RPMI7951 (cell line): Measurements from ENCODE around the gene SORCS2. TPM values are rescaled to one million over a fixed set of nuclear protein-coding genes. Genes with fewer than 3 reads are reported as not detected.

ENCODE experiments used
- DNase-seq: peaks from one replicate; pipeline ENCODE4 v3.0.0-alpha.2; 2012; ENCODE audit warnings: low read depth
- total RNA-seq: library from RNA; depleted of rRNA; stranded (reverse); fragments of >200 nt; shearing (Covaris generic); gene quantifications from 2 replicates; pipeline ENCODE4 v1.2.3, GENCODE V29; 2014

The SORCS2 gene
- total RNA-seq, 1 experiment from 2014 or later: 2.0 TPM

GRCh38 chr4:7371210-7371941, 179.0 kb downstream of the SORCS2 start:
- DNase-seq: peak; percentile 22

GRCh38 chr4:7372673-7373072, 180.3 kb downstream of the SORCS2 start:
- no peak for DNase-seq

GRCh38 chr4:7374571-7374970, 182.2 kb downstream of the SORCS2 start:
- no peak for DNase-seq

DNA sequence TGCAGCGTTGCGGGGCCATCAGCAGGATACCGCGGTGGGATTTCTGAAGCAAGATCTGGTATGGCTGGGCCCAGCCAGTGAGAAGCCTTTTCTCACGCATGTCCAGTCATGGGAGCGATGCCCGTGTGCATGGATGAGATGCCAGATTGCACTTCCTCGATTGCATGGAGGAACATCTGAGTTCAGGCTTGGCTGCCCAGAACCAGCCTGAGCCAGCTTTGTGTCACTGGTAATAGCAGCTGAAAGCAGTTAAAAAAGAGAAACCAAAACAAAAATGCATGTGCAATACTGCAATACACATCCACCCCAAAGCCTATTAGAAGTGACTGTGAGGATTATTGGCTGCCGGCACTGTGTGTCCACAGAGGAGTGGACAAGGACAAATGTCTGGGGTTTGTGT, 183.1 kb downstream of the SORCS2 start:
- DNase-seq: no peak

DNA sequence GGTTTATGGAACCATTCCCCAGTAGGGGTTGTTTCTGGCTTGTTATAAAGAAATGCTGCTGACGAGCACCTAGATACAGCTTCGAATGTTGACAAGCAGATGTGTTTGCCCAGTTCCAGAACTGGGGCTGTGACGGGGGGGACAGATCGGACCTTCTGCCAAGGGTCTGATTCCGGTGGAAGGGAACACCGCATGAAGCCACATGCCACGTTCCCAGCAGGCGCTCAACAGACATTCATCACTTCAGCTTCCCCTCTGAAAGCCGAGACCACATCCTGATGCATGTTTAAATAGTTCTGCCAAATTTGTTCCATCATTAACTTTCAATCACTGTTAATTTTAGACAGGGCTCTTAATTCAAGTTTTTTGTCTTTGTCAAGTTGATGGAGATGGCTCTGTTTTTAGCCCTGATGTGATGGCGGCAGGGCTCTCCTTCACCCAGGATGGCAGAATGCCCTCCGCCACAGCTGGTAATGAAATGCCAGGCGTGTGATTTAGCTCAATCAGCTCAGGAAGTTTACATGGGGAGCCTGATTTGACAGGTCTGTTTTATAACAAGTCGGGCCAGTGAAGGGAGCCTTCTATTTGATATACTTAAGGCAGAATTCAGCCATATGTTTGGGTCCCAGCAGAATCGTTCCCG, 185.0 kb downstream of the SORCS2 start:
- DNase-seq: no peak

DNA sequence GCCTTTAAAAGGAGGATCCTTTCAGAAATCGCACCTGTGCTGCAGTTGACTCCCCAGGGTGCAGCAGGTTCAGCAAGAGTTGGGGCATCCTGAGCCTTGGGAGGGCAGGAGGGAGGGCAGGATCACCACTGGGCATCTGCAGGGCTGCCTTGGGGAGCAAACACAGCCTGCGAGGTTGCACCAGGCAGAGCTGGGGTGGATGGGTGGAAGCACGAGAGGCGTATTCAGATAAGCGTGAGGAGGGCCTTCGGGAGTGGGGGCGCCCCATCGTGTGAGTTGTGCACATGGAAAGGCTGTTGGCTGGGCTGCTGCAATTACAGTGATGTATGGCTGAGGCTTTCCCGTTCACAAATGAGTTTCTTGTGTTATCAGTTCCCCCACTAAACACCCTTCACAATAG, 186.8 kb downstream of the SORCS2 start:
- no peak for DNase-seq

DNA sequence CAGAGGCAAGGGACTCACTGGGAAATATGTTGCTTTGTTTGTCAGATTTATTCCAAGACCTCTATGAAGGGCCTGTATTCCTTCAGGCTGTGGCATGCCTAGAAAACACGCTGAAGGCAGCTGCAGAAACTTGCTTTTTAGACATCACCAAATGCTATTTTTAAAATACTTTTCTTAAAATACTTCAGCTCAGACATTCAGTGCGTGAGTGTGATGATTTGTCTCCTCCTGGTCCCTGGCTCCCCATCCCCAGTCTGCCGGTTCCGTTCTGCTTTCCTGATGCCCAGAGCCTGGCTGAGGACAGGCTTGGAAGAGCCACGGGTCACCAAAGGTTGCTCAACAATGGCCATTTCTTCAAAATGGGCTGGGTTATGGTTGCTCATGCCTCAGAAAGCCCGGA, 187.4 kb downstream of the SORCS2 start:
- no peak for DNase-seq

- peak; percentile 17 for DNase-seq
These were observed 189.0 kb downstream of the SORCS2 start for GRCh38 chr4:7381221-7381889.

DNA sequence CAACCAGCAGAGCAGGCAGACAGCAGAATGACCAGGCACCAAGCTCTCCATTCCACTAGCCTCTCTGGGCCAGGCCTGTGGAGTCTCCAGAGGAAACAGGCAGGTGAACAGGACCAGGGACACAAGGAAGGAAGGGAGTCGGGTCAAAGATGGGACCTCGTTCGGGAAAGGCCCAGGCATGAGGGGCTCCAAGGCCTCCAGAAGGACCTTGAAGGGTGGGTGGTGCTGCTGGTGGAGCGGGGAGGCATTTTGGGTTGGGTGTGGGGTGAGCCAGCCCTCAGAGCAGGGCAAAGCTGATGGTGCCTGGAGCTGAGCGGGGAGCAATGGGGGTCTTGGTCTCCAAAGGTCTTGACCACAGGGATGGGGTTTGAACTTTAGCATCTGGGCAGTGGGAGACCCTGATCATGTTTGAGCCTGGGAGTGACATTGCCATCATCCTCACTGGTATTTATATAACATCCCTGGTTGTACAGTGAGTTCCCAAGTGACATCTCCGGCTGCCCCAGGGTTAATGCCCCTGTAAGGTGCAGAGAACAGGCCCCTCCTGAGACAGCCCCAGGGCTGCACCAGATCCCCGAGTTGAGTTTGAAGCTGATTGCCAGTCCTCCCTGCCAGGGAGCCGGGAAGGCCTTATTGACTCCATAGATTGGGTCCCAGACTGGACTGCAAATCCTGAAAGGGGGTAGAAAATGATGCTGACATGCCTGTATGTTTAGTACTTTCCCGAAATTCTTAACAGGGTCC, 189.7 kb downstream of the SORCS2 start:
- DNase-seq: no peak

- DNase-seq: no peak
These were observed 190.3 kb downstream of the SORCS2 start for GRCh38 chr4:7382634-7383014.

DNA sequence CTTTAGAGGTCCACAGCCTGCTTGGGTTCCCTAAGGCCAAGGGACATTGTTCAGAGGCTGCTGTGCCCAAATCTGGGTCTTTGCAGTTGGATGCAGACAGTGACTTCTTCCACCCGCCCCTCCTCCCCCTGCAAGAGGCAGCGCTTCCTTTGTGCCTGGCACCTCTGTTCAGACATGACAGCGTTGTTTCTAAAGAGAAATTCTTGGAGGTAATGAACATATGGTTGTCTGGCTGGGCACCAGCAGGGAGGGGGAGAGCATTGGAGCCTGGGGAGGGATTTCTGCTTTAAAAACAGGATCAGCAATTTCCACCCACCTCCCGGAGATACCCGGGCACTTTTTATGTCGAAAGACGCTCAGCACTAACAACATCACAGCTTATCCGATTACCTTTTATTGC, 190.9 kb downstream of the SORCS2 start:
- no peak for DNase-seq

DNA sequence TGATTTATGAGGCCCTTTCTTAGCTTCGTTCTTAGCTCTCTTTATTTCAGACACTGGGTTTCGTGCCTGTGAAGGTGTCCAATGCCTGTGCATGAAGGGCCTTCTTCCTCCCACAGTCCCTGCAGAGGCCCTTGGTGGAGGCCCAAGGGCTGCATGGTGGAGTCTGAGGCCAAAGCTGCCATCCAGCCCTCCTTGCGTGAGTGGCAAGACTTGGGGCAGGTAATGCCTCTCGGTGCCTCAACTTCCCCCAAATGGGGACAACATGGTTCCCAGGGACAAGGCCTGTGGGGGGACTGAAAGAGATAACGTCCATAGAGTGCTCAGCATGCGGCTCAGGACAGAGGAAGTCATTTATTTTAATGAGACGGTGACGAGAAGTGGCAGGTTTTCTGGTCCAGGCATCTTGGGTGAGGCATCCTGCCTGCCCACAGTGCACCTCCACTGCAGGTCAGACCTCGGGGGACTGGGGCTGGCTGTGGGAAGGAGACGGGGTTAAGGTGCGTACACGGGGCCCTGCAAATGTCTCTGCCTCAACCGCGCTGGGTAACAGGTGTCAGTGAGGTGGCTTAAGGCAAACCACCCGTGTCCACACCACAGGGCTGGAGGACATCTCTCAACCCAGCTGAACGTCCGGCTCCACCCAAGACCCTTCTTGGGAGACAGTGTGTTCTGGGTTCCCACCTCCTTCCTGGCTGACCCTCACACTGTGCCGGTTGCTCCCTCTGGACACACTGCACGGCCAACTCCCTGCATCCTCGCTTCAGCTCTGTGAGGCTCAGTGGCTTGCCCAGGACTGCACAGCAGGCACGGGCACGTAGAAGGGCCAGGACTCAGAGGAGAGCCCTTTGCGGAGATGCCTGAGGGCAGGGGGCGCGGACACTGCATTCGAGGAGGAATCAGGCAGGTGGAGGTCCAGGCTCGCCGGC, 191.9 kb downstream of the SORCS2 start:
- no peak for DNase-seq

GRCh38 chr4:7384929-7385890, 192.9 kb downstream of the SORCS2 start:
- no peak for DNase-seq

DNA sequence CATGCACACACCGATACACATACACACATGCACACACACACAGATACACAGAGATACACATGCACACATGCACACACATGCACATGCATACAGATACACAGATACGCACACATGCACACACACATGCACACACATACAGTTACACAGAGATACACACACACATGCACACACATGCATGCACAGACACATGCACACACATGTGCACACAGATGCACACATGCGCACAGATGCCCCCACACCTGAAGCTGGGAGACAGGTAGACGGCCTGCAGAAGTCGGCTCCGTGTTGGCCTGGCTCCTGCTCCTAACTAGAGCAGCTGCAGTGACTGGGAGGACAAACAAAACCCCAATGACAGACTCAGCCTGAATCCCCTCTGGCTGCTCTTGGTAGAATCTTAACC, 195.6 kb downstream of the SORCS2 start:
- DNase-seq: no peak

DNA sequence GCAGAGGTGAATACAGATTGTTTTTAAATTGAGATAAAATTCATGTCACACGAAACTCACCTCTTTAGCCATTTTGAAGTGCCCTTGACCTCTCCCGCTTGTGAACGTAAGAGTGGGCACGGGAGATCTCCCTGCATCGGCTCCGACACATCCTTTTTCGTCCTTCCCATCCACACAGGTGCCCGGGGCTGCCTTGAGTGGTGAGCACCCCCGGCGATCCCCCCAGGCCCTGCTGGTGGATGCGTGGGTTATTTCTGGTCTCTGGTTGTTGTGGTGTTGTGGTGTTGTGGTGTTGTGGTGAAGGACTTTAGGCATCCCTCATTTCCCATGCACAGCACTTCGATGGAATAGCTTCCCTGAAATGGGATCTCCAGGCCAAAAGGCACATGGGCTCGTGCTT, 196.3 kb downstream of the SORCS2 start:
- DNase-seq: no peak

GRCh38 chr4:7389101-7389701, 196.9 kb downstream of the SORCS2 start:
- no peak for DNase-seq

- no peak for DNase-seq
These were observed 197.4 kb downstream of the SORCS2 start for GRCh38 chr4:7389719-7390118.

DNA sequence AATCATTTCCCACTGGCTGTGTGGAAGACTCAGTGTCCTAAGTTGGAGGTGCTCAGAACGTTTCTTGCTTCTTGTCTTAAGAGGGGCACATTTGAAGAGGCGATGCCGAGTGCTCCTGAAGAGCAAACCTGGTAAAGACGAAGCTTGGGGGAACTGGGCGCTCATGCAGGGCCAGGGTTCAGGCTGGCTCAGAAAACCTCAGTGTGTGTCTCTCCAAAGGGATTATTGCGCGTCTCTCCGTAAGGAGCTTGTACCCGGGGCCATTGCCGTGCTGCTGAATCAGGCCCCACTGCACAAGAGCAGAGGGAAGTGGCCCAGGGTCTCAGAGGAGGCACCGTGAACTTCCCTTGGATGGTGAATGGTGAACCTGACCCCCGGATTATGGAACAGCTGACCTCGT, 198.0 kb downstream of the SORCS2 start:
- DNase-seq: no peak

DNA sequence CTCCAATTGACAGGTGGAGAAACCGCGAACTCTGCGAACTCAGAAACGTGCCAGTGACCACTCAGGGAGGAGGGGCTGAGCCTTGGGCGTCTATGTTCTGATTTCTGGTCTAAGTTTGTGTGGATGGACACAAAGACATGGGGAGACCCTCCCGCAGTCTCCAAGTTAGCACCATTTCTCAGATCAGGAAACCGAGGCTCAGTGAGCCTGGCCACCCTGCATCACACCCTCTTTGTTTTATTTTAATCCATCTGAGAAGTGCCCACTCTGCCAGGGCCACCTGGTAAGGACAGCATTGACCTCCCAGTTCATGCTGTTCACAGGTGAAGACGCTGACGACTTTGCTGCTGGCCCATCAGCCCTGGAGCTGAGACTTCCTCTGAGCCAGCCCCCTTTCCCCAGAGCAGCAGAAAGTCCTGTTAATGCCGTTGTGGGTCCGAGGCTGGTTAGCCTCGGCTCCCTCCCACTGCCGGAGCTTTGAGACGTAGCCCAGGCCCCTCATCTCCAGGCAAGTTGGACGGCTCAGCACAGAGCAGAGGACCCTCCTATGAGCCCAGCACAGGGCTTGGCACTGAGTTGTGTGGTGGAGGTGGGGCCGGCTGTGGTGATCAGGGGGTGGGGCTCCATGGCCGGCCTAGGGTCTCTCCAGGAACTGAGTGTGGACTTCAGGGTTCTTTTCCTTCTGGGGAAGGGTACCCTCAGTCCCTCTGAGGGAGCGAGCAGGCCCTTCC, 198.7 kb downstream of the SORCS2 start:
- DNase-seq: no peak
